Measurements from ENCODE around the gene FARP1. TPM values are rescaled to one million over a fixed set of nuclear protein-coding genes. Genes with fewer than 3 reads are reported as not detected.

FARP1 gene, protein sequence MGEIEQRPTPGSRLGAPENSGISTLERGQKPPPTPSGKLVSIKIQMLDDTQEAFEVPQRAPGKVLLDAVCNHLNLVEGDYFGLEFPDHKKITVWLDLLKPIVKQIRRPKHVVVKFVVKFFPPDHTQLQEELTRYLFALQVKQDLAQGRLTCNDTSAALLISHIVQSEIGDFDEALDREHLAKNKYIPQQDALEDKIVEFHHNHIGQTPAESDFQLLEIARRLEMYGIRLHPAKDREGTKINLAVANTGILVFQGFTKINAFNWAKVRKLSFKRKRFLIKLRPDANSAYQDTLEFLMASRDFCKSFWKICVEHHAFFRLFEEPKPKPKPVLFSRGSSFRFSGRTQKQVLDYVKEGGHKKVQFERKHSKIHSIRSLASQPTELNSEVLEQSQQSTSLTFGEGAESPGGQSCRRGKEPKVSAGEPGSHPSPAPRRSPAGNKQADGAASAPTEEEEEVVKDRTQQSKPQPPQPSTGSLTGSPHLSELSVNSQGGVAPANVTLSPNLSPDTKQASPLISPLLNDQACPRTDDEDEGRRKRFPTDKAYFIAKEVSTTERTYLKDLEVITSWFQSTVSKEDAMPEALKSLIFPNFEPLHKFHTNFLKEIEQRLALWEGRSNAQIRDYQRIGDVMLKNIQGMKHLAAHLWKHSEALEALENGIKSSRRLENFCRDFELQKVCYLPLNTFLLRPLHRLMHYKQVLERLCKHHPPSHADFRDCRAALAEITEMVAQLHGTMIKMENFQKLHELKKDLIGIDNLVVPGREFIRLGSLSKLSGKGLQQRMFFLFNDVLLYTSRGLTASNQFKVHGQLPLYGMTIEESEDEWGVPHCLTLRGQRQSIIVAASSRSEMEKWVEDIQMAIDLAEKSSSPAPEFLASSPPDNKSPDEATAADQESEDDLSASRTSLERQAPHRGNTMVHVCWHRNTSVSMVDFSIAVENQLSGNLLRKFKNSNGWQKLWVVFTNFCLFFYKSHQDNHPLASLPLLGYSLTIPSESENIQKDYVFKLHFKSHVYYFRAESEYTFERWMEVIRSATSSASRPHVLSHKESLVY
- 64.1 TPM for polyA plus RNA-seq (2013, experiment 1 of 2)
- polyA plus RNA-seq (2013, experiment 2 of 2), result 75.8 TPM

- Histone ChIP-seq H3K27me3 (ENCODE audit: insufficient read depth, low read length) (peaks cover 27% of the 10 kb centered on the region), H3K4me1 (ENCODE audit: insufficient read depth, low read length) (peaks cover 23% of the 10 kb centered on the region), H3K27ac (ENCODE audit: low read depth, low read length) (peak within 1 kb of the TSS; percentile 22; the same call in 1 of the 2 replicates), H3K9me3 (ENCODE audit: insufficient read depth, low read depth, low read length) (no peaks in the 10 kb centered on the region), H3K9ac (ENCODE audit: low read depth, low read length) (peak within 1 kb of the TSS; percentile 65), H3K4me3 (ENCODE audit: low read length) (peak within 1 kb of the TSS; percentile 82), H3K36me3 (ENCODE audit: insufficient read depth, low read length) (no peaks in the 10 kb centered on the region)
- under 1% methylated on average over 98 of the region's 98 CpGs for whole genome bisulfite sequencing
These were observed at the start of gene FARP1 for GRCh38 chr13:98142380-98143156. FARP1 (plus strand) TSS chr13:98143094; CDS start chr13:98213243, 70,149 bp downstream.

- Histone ChIP-seq H3K9me3 (ENCODE audit: insufficient read depth, low read depth, low read length) (peaks cover 29% of the 10 kb centered on the region), H3K4me1 (ENCODE audit: insufficient read depth, low read length) (no peaks in the 10 kb centered on the region; the same call in 1 of the 2 replicates), H3K4me3 (ENCODE audit: low read length) (no peak overlapping the region), H3K9ac (ENCODE audit: low read depth, low read length) (no peak overlapping the region), H3K27ac (ENCODE audit: low read depth, low read length) (no peak overlapping the region), H3K36me3 (ENCODE audit: insufficient read depth, low read length) (no peaks in the 10 kb centered on the region), H3K27me3 (ENCODE audit: insufficient read depth, low read length) (no peaks in the 10 kb centered on the region)
- WGBS, result 95% methylated on average over 6 of the region's 6 CpGs
These were observed 48.1 kb upstream of the FARP1 start for GRCh38 chr13:98094678-98095266.

- Histone ChIP-seq H3K9ac (ENCODE audit: low read depth, low read length) (no peak overlapping the region), H3K4me1 (ENCODE audit: insufficient read depth, low read length) (no peaks in the 10 kb centered on the region; the same call in 1 of the 2 replicates), H3K4me3 (ENCODE audit: low read length) (no peak overlapping the region), H3K27me3 (ENCODE audit: insufficient read depth, low read length) (no peaks in the 10 kb centered on the region), H3K27ac (ENCODE audit: low read depth, low read length) (no peak overlapping the region), H3K9me3 (ENCODE audit: insufficient read depth, low read depth, low read length) (peaks cover 24% of the 10 kb centered on the region), H3K36me3 (ENCODE audit: insufficient read depth, low read length) (no peaks in the 10 kb centered on the region)
- WGBS, result 54% methylated on average over 5 of the region's 5 CpGs
These were observed 46.8 kb upstream of the FARP1 start for GRCh38 chr13:98096059-98096458.

DNA sequence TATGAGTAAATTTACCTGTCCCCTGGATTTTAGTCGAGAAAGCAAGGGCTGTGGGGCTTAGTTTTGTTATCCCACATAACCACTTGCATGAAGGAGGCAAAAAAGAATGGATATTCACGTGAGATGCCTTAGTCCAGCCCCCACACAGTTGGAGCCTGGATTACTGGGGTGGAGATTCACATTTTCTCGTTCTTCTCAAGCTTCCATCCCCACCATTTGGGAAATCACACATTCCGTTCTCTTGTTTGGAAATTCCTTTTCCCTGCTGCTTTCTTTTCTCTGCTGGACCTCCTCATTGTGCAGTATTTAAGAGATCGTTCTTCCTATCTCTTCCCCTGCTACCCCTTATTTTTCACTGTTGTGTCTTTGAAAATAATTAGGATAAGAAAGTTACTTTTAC is 45.1 kb upstream of the FARP1 start:
- peak overlapping the region; percentile 62; the same call in 1 of the 2 replicates for H3K27ac ChIP-seq (ENCODE audit: low read depth, low read length)
- no peak overlapping the region for H3K9ac ChIP-seq (ENCODE audit: low read depth, low read length)
- H3K4me1 ChIP-seq (ENCODE audit: insufficient read depth, low read length), result no peaks in the 10 kb centered on the region; the same call in 1 of the 2 replicates
- 70% methylated on average over 4 of the region's 5 CpGs for WGBS
- no peaks in the 10 kb centered on the region for H3K36me3 ChIP-seq (ENCODE audit: insufficient read depth, low read length)
- H3K27me3 ChIP-seq (ENCODE audit: insufficient read depth, low read length), result no peaks in the 10 kb centered on the region
- H3K4me3 ChIP-seq (ENCODE audit: low read length), result no peak overlapping the region
- H3K9me3 ChIP-seq (ENCODE audit: insufficient read depth, low read depth, low read length), result peaks cover 16% of the 10 kb centered on the region

- Histone ChIP-seq H3K4me3 (ENCODE audit: low read length) (no peak overlapping the region), H3K4me1 (ENCODE audit: insufficient read depth, low read length) (no peaks in the 10 kb centered on the region; the same call in 1 of the 2 replicates), H3K27ac (ENCODE audit: low read depth, low read length) (no peak overlapping the region), H3K9ac (ENCODE audit: low read depth, low read length) (no peak overlapping the region), H3K27me3 (ENCODE audit: insufficient read depth, low read length) (no peaks in the 10 kb centered on the region), H3K9me3 (ENCODE audit: insufficient read depth, low read depth, low read length) (peaks cover 10% of the 10 kb centered on the region), H3K36me3 (ENCODE audit: insufficient read depth, low read length) (no peaks in the 10 kb centered on the region)
- WGBS, result 98% methylated on average over 7 of the region's 7 CpGs
These were observed 44.4 kb upstream of the FARP1 start for GRCh38 chr13:98098516-98098915.

GRCh38 chr13:98099627-98100026 is 43.3 kb upstream of the FARP1 start:
- Histone ChIP-seq H3K4me1 (ENCODE audit: insufficient read depth, low read length) (no peaks in the 10 kb centered on the region; the same call in 1 of the 2 replicates), H3K9me3 (ENCODE audit: insufficient read depth, low read depth, low read length) (peaks cover 10% of the 10 kb centered on the region), H3K9ac (ENCODE audit: low read depth, low read length) (no peak overlapping the region), H3K27ac (ENCODE audit: low read depth, low read length) (no peak overlapping the region), H3K27me3 (ENCODE audit: insufficient read depth, low read length) (no peaks in the 10 kb centered on the region), H3K4me3 (ENCODE audit: low read length) (no peak overlapping the region), H3K36me3 (ENCODE audit: insufficient read depth, low read length) (no peaks in the 10 kb centered on the region)
- 95% methylated on average over 3 of the region's 4 CpGs for WGBS

DNA sequence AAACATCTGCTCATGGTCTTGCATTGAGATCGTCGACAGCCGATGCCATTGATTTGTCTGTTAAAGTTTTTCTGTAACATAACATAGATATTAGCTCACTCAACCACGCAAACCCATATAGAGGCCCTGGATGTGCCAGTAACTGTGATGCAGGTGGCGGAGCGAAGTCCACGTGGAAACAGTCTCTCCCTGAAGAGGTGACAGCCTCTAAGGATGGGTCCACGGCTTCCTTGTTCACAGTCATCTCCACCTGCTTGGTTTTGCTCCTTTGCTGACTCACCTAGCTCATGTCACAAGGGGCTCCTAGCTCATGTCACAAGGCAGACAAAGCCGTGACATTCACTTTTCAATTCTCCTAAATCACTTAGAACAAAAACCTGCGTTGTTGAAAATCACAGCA is 42.4 kb upstream of the FARP1 start:
- H3K4me1 ChIP-seq (ENCODE audit: insufficient read depth, low read length), result no peaks in the 10 kb centered on the region; the same call in 1 of the 2 replicates
- WGBS, result 96% methylated on average over 10 of the region's 10 CpGs
- H3K9me3 ChIP-seq (ENCODE audit: insufficient read depth, low read depth, low read length), result peaks cover 10% of the 10 kb centered on the region
- H3K9ac ChIP-seq (ENCODE audit: low read depth, low read length), result no peak overlapping the region
- no peak overlapping the region for H3K27ac ChIP-seq (ENCODE audit: low read depth, low read length)
- H3K4me3 ChIP-seq (ENCODE audit: low read length), result no peak overlapping the region
- H3K36me3 ChIP-seq (ENCODE audit: insufficient read depth, low read length), result no peaks in the 10 kb centered on the region
- no peaks in the 10 kb centered on the region for H3K27me3 ChIP-seq (ENCODE audit: insufficient read depth, low read length)

DNA sequence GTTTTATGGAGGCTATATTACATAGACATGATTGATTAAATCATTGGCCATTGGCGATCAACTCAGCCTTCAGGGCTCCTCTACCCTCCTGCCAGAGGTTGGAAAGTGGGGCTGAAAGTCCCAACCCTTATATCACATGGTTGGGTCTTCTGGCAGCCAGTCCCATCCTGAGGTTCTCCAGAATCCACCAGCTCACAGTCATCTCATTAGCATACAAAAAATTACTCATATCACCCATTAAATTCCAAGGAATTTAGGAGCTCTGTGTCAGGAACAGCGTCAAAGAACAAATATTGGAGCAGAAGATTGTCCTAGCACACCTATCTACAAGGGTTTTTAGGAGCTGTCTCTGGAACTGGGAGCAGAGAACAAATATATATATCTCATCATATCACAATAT is 39.4 kb upstream of the FARP1 start:
- 90% methylated on average over 2 of the region's 2 CpGs for WGBS
- Histone ChIP-seq H3K4me3 (ENCODE audit: low read length) (no peak overlapping the region), H3K9me3 (ENCODE audit: insufficient read depth, low read depth, low read length) (peaks cover 14% of the 10 kb centered on the region), H3K4me1 (ENCODE audit: insufficient read depth, low read length) (no peaks in the 10 kb centered on the region), H3K27ac (ENCODE audit: low read depth, low read length) (no peak overlapping the region), H3K36me3 (ENCODE audit: insufficient read depth, low read length) (no peaks in the 10 kb centered on the region), H3K27me3 (ENCODE audit: insufficient read depth, low read length) (no peaks in the 10 kb centered on the region), H3K9ac (ENCODE audit: low read depth, low read length) (no peak overlapping the region)

DNA sequence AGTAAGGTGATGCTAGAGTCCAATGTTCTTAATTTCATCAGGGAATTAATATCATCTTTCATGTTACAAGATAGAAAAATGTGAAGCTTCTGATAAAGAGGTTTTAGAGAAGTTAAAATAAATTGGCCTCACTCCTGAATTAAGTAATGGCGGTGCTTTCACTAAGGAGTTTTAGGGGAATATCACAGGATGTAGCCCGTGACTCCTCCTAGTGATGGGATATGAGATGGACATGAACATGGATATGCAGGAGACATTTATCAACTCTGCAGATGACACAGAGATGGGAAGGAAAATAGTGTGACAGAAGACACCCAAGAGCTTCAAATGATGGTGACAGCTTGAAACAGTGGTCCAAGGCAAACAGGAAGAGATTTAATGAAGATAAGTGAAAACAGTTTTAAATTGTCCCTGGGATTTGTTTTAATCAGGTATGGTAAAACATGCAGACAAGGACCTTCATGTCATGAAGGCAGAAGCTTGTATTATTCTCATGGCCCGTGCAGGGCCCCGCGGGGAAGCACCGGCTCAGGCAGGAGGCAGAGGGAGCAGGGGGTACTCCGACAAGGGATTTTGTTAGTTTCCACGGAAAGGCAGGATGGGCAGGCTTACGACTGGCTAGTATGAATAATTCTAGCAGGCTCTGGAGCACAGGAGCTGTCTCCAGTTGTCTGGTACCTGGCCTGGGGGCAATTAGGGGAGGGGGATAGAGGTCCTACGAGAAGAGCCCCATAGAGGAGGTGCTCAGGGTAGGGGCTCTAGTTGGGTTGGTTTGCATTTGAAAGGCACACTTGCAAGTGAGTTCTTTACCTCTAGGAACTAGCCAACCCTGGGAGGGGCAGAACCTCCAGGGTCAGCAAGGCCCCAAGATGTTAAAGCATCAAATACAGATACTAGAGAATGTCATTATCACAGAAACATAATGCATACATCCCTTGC is 38.7 kb upstream of the FARP1 start:
- Histone ChIP-seq H3K9ac (ENCODE audit: low read depth, low read length) (no peak overlapping the region), H3K27me3 (ENCODE audit: insufficient read depth, low read length) (no peaks in the 10 kb centered on the region), H3K36me3 (ENCODE audit: insufficient read depth, low read length) (no peaks in the 10 kb centered on the region), H3K4me1 (ENCODE audit: insufficient read depth, low read length) (no peaks in the 10 kb centered on the region), H3K4me3 (ENCODE audit: low read length) (no peak overlapping the region), H3K27ac (ENCODE audit: low read depth, low read length) (no peak overlapping the region), H3K9me3 (ENCODE audit: insufficient read depth, low read depth, low read length) (peaks cover 12% of the 10 kb centered on the region)
- WGBS, result 38% methylated on average over 10 of the region's 10 CpGs

All from HUES64 (cell line).